Activated T-helper 9 cell treated with anti-CD3 and anti-CD28 coated beads, Interleukin-2, amount 50 U/mL, for 16 hours (primary cell): ENCODE data around the gene AZI2.
A peak's percentile ranks its signal among the peaks of the same experiment; 100 is the strongest.

Source experiments
- DNase-seq: peaks from one replicate; pipeline ENCODE4 v3.0.0-alpha.2; 2020; ENCODE audit warnings: low read depth

Gene AZI2, protein sequence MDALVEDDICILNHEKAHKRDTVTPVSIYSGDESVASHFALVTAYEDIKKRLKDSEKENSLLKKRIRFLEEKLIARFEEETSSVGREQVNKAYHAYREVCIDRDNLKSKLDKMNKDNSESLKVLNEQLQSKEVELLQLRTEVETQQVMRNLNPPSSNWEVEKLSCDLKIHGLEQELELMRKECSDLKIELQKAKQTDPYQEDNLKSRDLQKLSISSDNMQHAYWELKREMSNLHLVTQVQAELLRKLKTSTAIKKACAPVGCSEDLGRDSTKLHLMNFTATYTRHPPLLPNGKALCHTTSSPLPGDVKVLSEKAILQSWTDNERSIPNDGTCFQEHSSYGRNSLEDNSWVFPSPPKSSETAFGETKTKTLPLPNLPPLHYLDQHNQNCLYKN

DNA sequence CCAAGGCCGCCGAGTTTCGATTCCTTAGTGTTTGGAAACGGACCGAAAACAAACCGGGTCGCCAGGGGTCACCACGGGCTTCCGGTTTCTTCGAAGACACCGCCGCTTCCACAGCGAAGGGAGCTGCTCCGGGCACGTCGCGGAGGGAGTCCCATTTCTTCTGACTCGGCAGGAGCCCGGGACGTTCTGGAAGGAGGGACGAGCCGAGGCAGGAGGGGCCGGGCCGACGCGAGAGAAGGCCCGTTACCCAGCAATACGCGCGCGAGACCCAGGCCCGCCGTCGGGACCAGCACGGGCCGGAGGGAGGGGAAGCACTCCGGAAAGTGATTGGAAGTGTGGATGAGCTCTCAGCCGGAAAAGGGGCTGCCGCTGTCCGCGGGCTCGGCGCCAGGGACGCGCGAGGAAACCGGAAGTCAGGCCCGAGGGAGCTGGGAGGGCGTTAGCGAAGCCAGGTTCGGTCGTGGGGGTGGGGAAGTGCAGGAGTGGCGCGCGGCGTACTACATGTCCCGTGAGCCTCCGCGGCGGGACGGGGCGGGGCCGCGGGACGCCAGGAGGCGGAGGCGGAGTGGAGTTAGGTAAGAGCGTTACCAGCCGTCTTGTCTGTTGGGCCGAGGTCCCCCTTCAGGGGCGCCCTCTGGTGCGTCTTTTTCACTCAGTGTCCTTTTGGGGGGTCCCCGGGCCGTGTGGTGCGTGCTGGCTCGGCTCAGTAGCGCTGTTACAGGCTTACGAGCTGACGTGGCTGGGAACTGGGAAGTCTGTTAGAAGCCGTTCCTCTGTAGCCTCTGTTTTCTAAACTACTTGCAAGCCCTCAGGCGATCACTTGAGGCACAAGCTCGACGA is at the start of gene AZI2, which contains the start of gene ZCWPW2:
TSS of gene AZI2 (minus strand) at position 196 of the 840 bp plus-strand sequence. CDS start 8,207 bp downstream, outside the sequence.
TSS of gene ZCWPW2 (plus strand) at position 93 of the 840 bp plus-strand sequence. CDS start 64,348 bp downstream, outside the sequence.
- peak; percentile 87 for DNase-seq

GRCh38 chr3:28388978-28389377 is 40.4 kb upstream of the AZI2 start:
- no peak for DNase-seq

DNA sequence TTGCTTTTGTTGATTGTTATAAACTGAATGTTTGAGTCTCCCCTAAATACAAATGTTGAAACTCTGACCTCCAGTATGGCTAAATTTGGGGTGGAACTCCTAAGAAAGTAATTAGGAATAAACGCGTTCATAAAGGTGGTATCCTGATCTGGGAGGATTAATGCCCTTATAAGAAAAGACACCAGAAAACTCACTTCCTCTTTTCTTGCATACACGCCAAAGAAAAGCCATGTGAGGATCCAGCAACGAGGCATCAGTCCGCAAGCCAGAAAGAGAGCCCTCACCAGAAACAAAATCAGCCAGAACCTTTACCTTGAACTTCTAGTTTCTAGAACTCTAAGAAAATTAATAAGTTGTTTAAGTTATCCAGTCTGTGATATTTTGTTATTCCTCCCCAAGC is 37.4 kb upstream of the AZI2 start:
- DNase-seq = no peak

DNA sequence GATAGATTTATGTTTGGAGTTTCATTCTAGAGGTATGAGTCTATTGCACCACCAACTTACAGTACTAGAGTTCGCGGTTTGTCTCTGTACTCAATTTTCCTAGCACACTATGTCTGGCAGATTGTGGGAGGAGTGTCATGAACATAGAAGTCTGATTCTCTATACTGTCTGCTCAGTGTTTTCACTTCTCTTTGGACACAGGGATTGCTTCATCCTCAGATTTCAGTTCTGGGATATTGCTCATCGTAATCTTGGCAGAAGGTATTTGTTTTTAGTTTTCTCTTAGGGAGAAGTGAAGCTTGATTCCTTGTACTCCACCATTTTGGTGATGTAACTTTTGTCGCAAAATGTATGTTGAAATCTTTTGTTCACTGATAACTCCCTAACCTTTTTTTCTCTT is 27.8 kb upstream of the AZI2 start:
- DNase-seq = no peak

GRCh38 chr3:28349469-28350000 is 911 bp upstream of the AZI2 start:
- no peak for DNase-seq

DNA sequence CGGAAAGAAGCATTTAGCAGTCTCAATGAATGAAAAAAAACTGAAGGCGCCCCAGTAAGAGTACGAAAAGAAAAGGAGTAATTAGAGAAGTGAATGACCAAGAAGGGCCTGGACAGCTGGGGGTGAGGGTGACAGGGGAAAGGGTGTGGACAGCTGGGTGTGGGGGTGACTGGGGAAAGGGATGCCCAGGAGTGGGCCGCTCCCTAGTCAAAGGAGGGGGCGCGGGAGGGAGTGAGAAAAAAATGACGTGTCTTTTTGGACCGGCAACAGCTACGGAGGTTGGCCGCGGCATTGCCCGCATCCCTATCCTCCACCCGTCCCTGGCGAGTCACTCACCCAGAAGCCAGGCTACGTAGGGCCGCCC is 377 bp downstream of the AZI2 start:
- no peak for DNase-seq

DNA sequence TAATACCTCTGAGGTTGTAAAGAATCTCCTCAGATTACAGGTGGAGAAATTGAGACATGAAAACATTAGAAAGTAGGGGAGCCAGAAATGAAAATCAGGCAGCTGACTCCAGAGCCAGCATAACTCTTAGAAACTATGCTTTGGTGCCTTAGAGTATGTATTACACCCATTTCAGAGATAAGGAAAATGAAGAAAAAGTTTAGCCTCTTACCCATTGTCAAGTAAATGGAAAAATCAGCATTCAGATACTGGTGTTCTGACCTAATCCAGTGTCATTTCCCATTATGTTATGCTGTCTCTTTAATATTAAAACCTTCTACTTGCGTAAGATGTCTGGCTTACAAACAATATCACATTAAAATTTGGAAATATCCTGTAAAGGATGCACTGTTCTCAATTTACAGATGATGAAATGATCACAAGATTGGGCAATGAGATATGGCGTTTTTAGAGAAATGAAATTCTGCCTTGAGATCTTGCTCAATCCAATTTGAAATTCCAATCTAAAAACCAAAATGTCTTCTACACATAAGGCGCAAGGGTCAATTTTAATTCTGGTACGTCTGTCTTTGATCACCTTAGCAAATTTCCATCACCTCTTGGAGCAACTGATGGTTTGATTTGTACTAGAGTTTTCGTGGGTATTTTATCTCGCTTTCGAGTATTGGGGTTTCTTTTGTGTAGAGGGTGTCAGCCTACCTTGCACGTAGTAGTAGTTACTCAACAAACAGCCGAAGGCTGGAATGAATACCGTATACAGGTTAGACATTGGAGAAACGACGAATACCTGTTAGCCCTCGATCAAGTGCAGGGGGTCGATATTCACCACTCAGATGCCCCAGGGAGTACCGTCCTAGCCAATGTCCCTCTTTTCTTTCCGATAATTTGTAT is 1.0 kb downstream of the AZI2 start:
- DNase-seq = no peak

- DNase-seq = no peak
Measured at GRCh38 chr3:28345690-28346089, 2.9 kb downstream of the AZI2 start.

DNA sequence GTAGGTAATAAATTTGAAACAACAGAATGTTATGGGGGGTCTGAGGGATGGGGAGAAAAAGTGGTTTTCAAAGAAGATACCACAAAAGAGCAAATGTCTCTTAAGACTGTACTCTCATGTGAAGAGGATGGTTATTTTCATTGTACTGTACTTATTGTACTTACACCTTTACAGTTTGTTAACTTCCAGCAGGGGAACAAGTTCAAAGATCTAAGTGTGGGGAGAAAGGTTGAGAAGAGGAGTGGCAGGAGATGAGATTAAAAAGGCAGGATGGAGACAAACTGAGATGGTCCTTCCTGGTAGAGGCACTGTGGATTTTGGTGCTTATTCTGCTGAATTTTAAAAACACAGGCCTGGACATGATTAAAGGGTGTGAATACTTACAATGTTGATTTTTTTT is 5.5 kb downstream of the AZI2 start:
- DNase-seq = no peak

- no peak for DNase-seq
Measured at GRCh38 chr3:28337230-28337629, 11.4 kb downstream of the AZI2 start.

DNA sequence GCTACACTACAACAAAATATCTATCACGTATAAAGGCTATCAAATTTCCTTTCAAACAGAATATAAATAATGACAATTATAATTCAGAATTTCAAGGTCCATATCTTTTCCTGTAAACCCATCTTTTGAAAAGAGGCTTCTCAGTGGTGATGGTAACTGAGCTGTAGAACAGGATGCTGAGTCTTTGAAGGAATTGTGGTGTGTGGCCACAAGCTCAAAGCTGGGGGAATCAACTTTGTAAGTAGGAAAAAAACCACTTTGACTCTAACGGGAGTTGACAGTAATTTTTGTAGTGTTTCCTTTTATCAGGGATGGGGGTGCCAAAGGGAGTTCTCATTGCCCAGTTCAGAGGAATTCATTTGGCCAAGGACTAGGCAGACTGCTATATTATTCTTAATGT is 13.4 kb downstream of the AZI2 start:
- DNase-seq = no peak

DNA sequence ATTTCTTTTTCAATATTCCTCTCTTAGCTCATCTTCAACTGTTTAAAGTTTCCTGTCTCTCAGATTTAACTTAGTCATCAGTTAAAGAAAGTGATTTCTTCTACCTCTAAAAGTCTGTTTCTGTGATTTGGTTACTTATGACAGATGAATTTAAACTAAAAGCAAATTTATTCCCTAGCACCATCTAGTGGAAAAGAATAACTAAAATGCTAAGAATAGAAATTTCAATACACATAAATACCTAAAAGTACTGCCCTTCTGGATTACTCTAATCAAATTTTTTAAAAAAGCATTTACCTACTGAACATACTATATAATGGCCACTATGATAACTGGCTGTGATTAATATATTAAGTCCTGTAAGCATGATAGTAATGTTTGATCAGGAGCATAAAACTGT is 14.1 kb downstream of the AZI2 start:
- no peak for DNase-seq

DNA sequence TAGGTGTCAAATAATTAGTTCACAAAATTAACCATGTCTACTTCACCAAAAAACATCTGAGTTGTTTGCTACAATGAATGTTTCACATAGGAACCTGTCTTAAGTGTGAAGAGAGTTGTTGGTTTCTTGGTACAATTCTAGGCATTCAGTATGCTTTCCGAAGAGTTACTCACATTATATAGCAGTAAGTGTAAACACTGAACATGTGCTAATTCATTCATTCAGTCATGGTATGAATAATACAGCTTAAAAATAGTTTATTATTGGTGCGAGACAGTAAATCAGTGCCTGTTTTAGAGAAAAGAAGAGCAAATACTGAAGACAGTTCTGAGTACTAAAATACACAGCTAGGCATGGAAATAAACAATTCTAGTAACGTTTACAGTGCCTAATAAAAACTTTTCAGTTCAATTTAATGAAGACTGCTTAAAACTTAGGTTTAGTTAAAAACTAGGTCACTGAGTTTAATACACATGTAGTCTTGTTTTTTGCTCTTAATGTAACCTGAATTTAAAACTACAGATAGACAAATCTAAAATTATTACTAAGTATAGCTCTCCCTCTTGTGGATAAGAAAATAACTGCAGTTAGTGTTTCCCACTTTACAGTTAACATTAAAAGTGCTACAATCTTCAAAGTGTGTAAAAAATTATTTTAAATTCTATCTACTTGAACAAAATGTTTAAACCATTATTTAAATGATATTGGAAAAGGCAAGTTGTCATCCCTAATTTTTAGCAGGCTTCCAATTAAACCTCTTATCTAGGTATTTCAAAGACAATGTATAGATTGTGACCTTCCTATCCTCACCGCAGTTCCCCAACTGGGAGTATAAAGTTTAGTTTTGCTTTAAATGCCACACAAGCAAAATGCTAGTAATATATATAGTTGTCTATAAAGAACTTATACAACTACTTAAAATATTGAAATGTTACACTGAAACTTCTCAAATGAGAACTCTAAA is 20.2 kb downstream of the AZI2 start:
- DNase-seq = no peak

DNA sequence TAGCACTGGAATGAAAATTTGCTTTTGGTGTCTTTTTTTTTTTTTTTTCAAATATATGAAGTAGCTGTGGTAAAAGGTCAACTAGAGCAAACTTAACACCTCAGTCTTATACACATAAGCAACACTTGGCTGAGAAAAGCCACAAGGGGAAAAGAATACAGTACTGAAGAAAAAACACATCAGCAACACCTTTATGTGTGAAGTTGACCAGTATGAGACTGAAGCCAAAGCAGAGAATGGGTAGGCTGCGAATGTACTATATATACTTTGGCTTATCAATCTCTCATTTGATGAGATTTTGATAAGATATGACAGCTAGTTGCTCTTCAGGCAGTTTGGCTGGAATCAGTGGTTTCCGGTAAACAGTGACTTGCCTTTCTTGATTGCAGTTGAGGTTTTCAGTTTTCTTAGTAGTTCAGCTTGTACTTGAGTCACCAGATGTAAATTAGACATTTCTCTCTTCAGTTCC is 22.1 kb downstream of the AZI2 start:
- no peak for DNase-seq

GRCh38 chr3:28322464-28322863 is 26.2 kb downstream of the AZI2 start:
- DNase-seq = no peak

DNA sequence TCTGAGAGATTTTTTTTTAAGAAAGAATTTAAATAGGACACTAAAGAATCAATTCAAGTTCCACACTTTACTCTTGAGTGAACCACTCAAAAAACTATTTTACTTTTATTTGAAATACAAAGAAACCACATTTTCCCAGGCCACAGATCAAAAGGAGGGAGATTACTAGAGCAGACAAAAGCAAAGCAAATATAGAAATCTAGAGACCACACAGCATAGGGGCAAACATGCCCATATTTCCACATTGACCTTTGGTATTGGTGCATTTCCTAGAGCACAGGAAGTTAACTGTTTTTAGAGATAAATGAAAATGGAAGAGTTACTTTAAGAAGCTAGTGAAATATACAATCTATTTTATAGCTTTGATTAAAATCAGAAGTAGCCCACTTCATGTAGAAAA is 27.6 kb downstream of the AZI2 start:
- DNase-seq = no peak

GRCh38 chr3:28317438-28318022 is 31.1 kb downstream of the AZI2 start:
- DNase-seq = no peak

DNA sequence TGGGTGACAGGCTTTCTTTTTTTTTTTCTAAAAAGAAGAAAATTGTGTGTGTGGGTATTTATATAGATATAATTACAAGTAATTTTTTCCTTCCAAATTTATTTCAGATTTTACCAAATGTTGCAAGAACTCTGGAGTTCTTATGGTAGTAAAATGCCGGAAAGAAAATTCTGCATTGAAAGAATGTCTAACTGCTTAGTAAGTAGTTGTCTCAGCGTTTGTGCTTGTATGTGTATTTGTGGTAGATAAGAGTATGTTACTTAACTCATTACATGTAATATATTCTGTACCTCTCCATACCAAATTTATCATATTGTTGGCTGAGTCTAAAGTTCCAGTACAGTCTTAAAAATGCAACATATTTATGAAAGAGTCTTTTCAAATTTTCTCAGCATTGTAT is 32.4 kb downstream of the AZI2 start:
- no peak for DNase-seq

- no peak for DNase-seq
Measured at GRCh38 chr3:28315711-28316110, 32.9 kb downstream of the AZI2 start.

DNA sequence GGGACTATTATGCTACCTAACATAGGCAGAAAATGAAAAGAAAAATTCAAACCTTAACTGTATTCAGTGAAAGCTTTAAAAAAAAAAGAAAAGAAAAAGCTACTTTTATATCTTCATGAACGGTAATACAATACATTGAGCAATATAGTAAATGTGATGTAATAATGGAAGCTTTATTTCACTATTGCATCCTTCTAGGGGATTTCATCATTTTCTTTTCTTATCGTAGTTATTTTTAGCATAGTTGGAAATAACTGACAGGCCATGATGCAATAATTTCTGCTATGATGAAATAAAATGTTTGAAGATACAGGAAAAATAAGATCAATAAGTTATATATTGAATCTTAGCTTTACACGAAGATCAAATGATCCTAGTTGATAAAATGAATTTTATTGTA is 40.4 kb downstream of the AZI2 start:
- DNase-seq = no peak
